ENCODE measurements around the gene STAC2.
A peak's percentile ranks its signal among the peaks of the same experiment; 100 is the strongest.

Gene STAC2

GRCh38 chr17:39212841-39213480 lies 12.8 kb downstream of the STAC2 start:
- DNase-seq (ENCODE audit: extremely low read depth in 1 of 2, low read depth in 1 of 2) = no peak

GRCh38 chr17:39212195-39212810 lies 13.4 kb downstream of the STAC2 start:
- no peak for DNase-seq (ENCODE audit: extremely low read depth in 1 of 2, low read depth in 1 of 2)

- DNase-seq (ENCODE audit: extremely low read depth in 1 of 2, low read depth in 1 of 2) = no peak
These were observed 15.7 kb downstream of the STAC2 start for GRCh38 chr17:39210093-39210434.

- peak; percentile 60 to 74 for DNase-seq (ENCODE audit: extremely low read depth in 1 of 2, low read depth in 1 of 2)
These were observed 16.2 kb downstream of the STAC2 start for GRCh38 chr17:39209317-39210092.

- no peak for DNase-seq (ENCODE audit: extremely low read depth in 1 of 2, low read depth in 1 of 2)
These were observed 16.9 kb downstream of the STAC2 start for GRCh38 chr17:39208893-39209292.

- DNase-seq (ENCODE audit: extremely low read depth in 1 of 2, low read depth in 1 of 2) = no peak
These were observed 17.6 kb downstream of the STAC2 start for GRCh38 chr17:39208136-39208535.

- no peak for DNase-seq (ENCODE audit: extremely low read depth in 1 of 2, low read depth in 1 of 2)
These were observed 20.6 kb downstream of the STAC2 start for GRCh38 chr17:39205112-39205526.

GRCh38 chr17:39204245-39204644 lies 21.5 kb downstream of the STAC2 start:
- no peak for DNase-seq (ENCODE audit: extremely low read depth in 1 of 2, low read depth in 1 of 2)

- no peak for DNase-seq (ENCODE audit: extremely low read depth in 1 of 2, low read depth in 1 of 2)
These were observed 24.7 kb downstream of the STAC2 start for GRCh38 chr17:39200957-39201510.

- DNase-seq (ENCODE audit: extremely low read depth in 1 of 2, low read depth in 1 of 2) = peak; percentile 55 to 64
These were observed 25.5 kb downstream of the STAC2 start, which contains the start of gene RPL19 for GRCh38 chr17:39200070-39200879. TSS of gene RPL19 (plus strand) at chr17:39200283. CDS start at chr17:39200345, 62 bp downstream.

GRCh38 chr17:39199820-39200069 lies 26.0 kb downstream of the STAC2 start:
- peak; percentile 74 to 77 for DNase-seq (ENCODE audit: extremely low read depth in 1 of 2, low read depth in 1 of 2)

GRCh38 chr17:39198186-39198566 lies 27.6 kb downstream of the STAC2 start:
- no peak for DNase-seq (ENCODE audit: extremely low read depth in 1 of 2, low read depth in 1 of 2)

- DNase-seq (ENCODE audit: extremely low read depth in 1 of 2, low read depth in 1 of 2) = peak in 1 of 2 donors; percentile 50
These were observed 28.2 kb downstream of the STAC2 start, which contains the start of gene CACNB1 for GRCh38 chr17:39197380-39198185. TSS of gene CACNB1 (minus strand) at chr17:39197669. CDS start at chr17:39197495, 174 bp downstream.

- no peak for DNase-seq (ENCODE audit: extremely low read depth in 1 of 2, low read depth in 1 of 2)
These were observed 28.9 kb downstream of the STAC2 start for GRCh38 chr17:39196808-39197291.

- no peak for DNase-seq (ENCODE audit: extremely low read depth in 1 of 2, low read depth in 1 of 2)
These were observed 29.4 kb downstream of the STAC2 start for GRCh38 chr17:39196241-39196807.

GRCh38 chr17:39195568-39196160 lies 30.1 kb downstream of the STAC2 start:
- no peak for DNase-seq (ENCODE audit: extremely low read depth in 1 of 2, low read depth in 1 of 2)

- DNase-seq (ENCODE audit: extremely low read depth in 1 of 2, low read depth in 1 of 2) = no peak
These were observed 30.7 kb downstream of the STAC2 start for GRCh38 chr17:39194985-39195524.

GRCh38 chr17:39194089-39194984 lies 31.4 kb downstream of the STAC2 start:
- DNase-seq (ENCODE audit: extremely low read depth in 1 of 2, low read depth in 1 of 2) = no peak

Measured in activated CD8-positive, alpha-beta memory T cell treated with anti-CD3 and anti-CD28 coated beads for 1 hour (primary cell).